HG03457 (cell line): Measurements from ENCODE around the gene TMEM107.
"Not testable (repeated sequence)": the region's sequence is repeated elsewhere in the genome, so short reads cannot be mapped to it uniquely, and the experiment has no call there.

Experiments
- ATAC-seq: cut with Tn5 transposase; IDR thresholded peaks from one replicate; pipeline ENCODE4 v1.9.1; 2021; ENCODE audit warnings: moderate number of reproducible peaks; ENCODE audit not compliant: unreplicated experiment

TMEM107 gene

GRCh38 chr17:8176197-8176940 is at the start of gene TMEM107:
TSS of gene TMEM107 (minus strand) at chr17:8176380. CDS start at chr17:8176286, 94 bp downstream.
- no peak for ATAC-seq

GRCh38 chr17:8224891-8225812 is 49.0 kb upstream of the TMEM107 start:
- no peak for ATAC-seq

GRCh38 chr17:8223356-8224126 is 47.4 kb upstream of the TMEM107 start:
- ATAC-seq: peak; percentile 1

- peak; percentile 19 for ATAC-seq
Measured at GRCh38 chr17:8222630-8223355, 46.6 kb upstream of the TMEM107 start.

GRCh38 chr17:8222380-8222629 is 46.1 kb upstream of the TMEM107 start:
- ATAC-seq: peak; percentile 15

GRCh38 chr17:8221663-8222379 is 45.6 kb upstream of the TMEM107 start:
- peak; percentile 34 for ATAC-seq

GRCh38 chr17:8220783-8221662 is 44.8 kb upstream of the TMEM107 start:
- ATAC-seq: no peak

- not testable (repeated sequence) for ATAC-seq
Measured at GRCh38 chr17:8214000-8214399, 37.8 kb upstream of the TMEM107 start.

- ATAC-seq: no peak
Measured at GRCh38 chr17:8212312-8213180, 36.4 kb upstream of the TMEM107 start.

GRCh38 chr17:8210761-8211458 is 34.7 kb upstream of the TMEM107 start:
- no peak for ATAC-seq

GRCh38 chr17:8209907-8210760 is 34.0 kb upstream of the TMEM107 start, which contains the start of gene AURKB:
TSS of gene AURKB (minus strand) at chr17:8210575. CDS start at chr17:8210224, 351 bp downstream.
- ATAC-seq: peak; percentile 62

GRCh38 chr17:8206536-8206935 is 30.4 kb upstream of the TMEM107 start:
- no peak for ATAC-seq

GRCh38 chr17:8204761-8205555 is 28.8 kb upstream of the TMEM107 start:
- no peak for ATAC-seq

- ATAC-seq: no peak
Measured at GRCh38 chr17:8192070-8192815, 16.1 kb upstream of the TMEM107 start.

GRCh38 chr17:8190506-8190905 is 14.3 kb upstream of the TMEM107 start:
- ATAC-seq: no peak
